ENCODE results near the gene ERBB4. TPM values are rescaled to one million over a fixed set of nuclear protein-coding genes. Genes with fewer than 3 reads are reported as not detected.

Gene ERBB4
- total RNA-seq, 2 experiments from 2014 or later: not detected

DNA sequence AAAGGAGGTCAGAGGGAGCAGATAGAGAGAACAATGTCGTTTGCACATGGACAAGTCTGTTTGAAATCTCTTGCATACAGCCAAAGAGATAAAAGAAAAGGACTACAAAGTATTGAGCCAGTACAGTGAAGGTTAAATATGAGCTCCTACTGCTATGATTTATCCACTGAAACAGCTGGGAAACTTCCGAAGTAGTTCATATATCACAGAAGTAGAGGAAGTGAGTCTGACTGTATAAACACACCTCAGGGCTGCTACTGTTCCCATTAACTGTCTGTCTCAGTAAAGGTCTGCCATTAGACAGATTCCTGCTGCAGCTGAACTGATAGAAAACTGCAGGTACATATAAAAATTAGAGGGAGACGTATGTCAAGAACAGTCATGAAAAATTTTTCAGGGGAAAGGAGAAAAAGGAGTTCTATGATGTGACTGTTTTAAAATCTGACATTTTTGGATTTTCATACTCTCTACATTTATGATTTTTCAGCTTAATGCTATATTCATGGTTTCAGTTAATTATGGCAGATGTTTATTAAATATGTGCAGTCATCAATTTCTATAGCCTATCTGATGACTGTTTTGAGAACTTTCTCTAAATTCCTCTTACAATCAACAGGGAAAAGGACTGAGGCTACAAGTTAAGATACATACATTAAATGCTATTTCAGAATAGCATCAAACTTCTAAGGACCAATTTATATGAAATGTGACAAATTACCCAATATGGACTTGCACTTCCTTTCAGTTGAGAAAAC lies 364.7 kb downstream of the ERBB4 start:
- intact Hi-C loops (cut with micrococcal nuclease; ENCODE audit: unreplicated experiment): no loop called here
- POLR2A ChIA-PET: interaction anchor here (0.6 to 0.8 kb wide), 2 partner anchors 10 to 380 kb away, joined by 3 read pairs; no protein-coding TSS in a partner anchor
- no peak for TF ChIP-seq EZH2phosphoT487 (IDR thresholded peaks at IDR 0.05; ENCODE audit: borderline replicate concordance, low read depth, low read length)
- TF ChIP-seq, protein P1, sequence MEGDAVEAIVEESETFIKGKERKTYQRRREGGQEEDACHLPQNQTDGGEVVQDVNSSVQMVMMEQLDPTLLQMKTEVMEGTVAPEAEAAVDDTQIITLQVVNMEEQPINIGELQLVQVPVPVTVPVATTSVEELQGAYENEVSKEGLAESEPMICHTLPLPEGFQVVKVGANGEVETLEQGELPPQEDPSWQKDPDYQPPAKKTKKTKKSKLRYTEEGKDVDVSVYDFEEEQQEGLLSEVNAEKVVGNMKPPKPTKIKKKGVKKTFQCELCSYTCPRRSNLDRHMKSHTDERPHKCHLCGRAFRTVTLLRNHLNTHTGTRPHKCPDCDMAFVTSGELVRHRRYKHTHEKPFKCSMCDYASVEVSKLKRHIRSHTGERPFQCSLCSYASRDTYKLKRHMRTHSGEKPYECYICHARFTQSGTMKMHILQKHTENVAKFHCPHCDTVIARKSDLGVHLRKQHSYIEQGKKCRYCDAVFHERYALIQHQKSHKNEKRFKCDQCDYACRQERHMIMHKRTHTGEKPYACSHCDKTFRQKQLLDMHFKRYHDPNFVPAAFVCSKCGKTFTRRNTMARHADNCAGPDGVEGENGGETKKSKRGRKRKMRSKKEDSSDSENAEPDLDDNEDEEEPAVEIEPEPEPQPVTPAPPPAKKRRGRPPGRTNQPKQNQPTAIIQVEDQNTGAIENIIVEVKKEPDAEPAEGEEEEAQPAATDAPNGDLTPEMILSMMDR (conservative IDR thresholded peaks at IDR 0.05; ENCODE audit: low read length): no peak

DNA sequence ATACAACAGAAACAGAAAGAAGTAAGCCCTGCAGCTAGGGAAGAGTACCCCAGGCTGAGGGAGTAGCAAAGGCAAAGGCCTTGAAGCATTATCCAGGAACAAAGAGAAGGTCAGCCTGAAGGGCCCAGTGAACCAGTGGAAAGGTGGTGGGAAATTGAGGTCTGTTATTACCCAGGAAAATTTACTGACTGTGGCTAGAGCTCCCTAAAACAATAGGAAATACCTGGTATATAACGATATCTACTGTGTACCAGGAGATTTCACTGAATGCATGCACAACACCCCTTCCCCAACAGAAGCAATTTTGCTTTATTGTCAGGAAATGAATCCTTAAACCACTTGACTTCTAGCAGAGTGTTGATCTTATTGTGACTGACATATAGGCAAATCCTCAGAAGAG lies 365.3 kb downstream of the ERBB4 start:
- no peak for DNase-seq (ENCODE audit: low spot score)
- H3K4me1 ChIP-seq (ENCODE audit: insufficient read depth, low read length, poor library complexity, severe bottlenecking): no peaks in the 10 kb centered on the region
- H2AFZ ChIP-seq (ENCODE audit: low read length): no peak overlapping the region
- H3K9me3 ChIP-seq (ENCODE audit: low read length): no peaks in the 10 kb centered on the region
- BruUV-seq (replicated peaks): no TSS peak
- H3K27ac ChIP-seq (ENCODE audit: low read depth, low read length, poor library complexity, severe bottlenecking): no peak overlapping the region
- H3K4me2 ChIP-seq (ENCODE audit: low read length): no peak overlapping the region
- no peaks in the 10 kb centered on the region for H4K20me1 ChIP-seq (ENCODE audit: insufficient read depth, low read length)
- no peak overlapping the region for H3K4me3 ChIP-seq (ENCODE audit: low read depth, low read length, poor library complexity, severe bottlenecking)
- POLR2A ChIA-PET: interaction anchor here (0.6 kb wide), 1 partner anchor 381 kb away, joined by 3 read pairs; no protein-coding TSS in a partner anchor
- intact Hi-C loops (cut with micrococcal nuclease; ENCODE audit: unreplicated experiment): no loop called here
- no peaks in the 10 kb centered on the region for H3K9me2 ChIP-seq (ENCODE audit: insufficient read depth, low read length)
- H3K79me2 ChIP-seq (ENCODE audit: insufficient read depth, low read depth, low read length): no peaks in the 10 kb centered on the region
- no peak for TF ChIP-seq EZH2phosphoT487 (IDR thresholded peaks at IDR 0.05; ENCODE audit: borderline replicate concordance, low read depth, low read length)
- TF ChIP-seq, protein P1 (conservative IDR thresholded peaks at IDR 0.05; ENCODE audit: low read length): no peak
- CTCF ChIA-PET (ENCODE audit: unreplicated experiment): no interaction called here
- no peaks in the 10 kb centered on the region for H3K36me3 ChIP-seq (ENCODE audit: insufficient read depth, low read length)

More for the DNA sequence above, 364.7 kb downstream of the ERBB4 start:
- H3K36me3 ChIP-seq (ENCODE audit: insufficient read depth, low read length): no peaks in the 10 kb centered on the region
- H3K9me3 ChIP-seq (ENCODE audit: low read length): no peaks in the 10 kb centered on the region
- H4K20me1 ChIP-seq (ENCODE audit: insufficient read depth, low read length): no peaks in the 10 kb centered on the region
- no peaks in the 10 kb centered on the region for H3K9me2 ChIP-seq (ENCODE audit: insufficient read depth, low read length)
- no peak overlapping the region for H3K4me3 ChIP-seq (ENCODE audit: low read depth, low read length, poor library complexity, severe bottlenecking)
- H3K79me2 ChIP-seq (ENCODE audit: insufficient read depth, low read depth, low read length): no peaks in the 10 kb centered on the region
- CTCF ChIA-PET (ENCODE audit: unreplicated experiment): no interaction called here
- no peak overlapping the region for H3K4me2 ChIP-seq (ENCODE audit: low read length)
- BruUV-seq (replicated peaks): no TSS peak
- no peak overlapping the region for H3K27ac ChIP-seq (ENCODE audit: low read depth, low read length, poor library complexity, severe bottlenecking)
- no peaks in the 10 kb centered on the region for H3K4me1 ChIP-seq (ENCODE audit: insufficient read depth, low read length, poor library complexity, severe bottlenecking)
- no peak for DNase-seq (ENCODE audit: low spot score)
- H2AFZ ChIP-seq (ENCODE audit: low read length): no peak overlapping the region

DNA sequence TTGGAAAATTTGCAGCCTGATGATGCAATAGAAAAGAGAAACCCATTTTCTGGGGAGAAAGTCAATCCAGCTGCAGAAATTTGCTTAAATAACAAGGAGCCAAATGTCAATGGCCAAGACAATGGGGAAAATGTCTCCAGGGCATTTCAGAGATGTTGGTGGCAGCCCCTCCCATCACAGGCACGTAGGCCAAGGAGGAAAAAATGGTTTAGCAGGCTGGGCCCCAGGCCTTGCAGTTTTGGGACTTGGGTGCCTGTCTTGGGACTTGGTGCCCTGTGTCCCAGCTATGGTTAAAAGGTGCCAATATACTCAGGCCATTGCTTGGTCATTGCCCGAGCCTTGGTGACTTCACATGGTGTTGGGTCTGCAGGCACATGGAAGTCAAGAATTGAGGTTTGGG lies 368.2 kb downstream of the ERBB4 start:
- ChIA-PET POLR2A (interaction anchor here (0.7 kb wide), 1 partner anchor 128 kb away, joined by 3 read pairs; no protein-coding TSS in a partner anchor), CTCF (ENCODE audit: unreplicated experiment) (no interaction called here)
- H3K79me2 ChIP-seq (ENCODE audit: insufficient read depth, low read depth, low read length): no peaks in the 10 kb centered on the region
- DNase-seq (ENCODE audit: low spot score): no peak
- H3K9me3 ChIP-seq (ENCODE audit: low read length): no peaks in the 10 kb centered on the region
- H2AFZ ChIP-seq (ENCODE audit: low read length): no peak overlapping the region
- no peak overlapping the region for H3K27ac ChIP-seq (ENCODE audit: low read depth, low read length, poor library complexity, severe bottlenecking)
- H3K4me3 ChIP-seq (ENCODE audit: low read depth, low read length, poor library complexity, severe bottlenecking): no peak overlapping the region
- no TSS peak for BruUV-seq (replicated peaks)
- H4K20me1 ChIP-seq (ENCODE audit: insufficient read depth, low read length): no peaks in the 10 kb centered on the region
- no peaks in the 10 kb centered on the region for H3K36me3 ChIP-seq (ENCODE audit: insufficient read depth, low read length)
- TF ChIP-seq, protein P1 (conservative IDR thresholded peaks at IDR 0.05; ENCODE audit: low read length): no peak
- H3K4me1 ChIP-seq (ENCODE audit: insufficient read depth, low read length, poor library complexity, severe bottlenecking): no peaks in the 10 kb centered on the region
- intact Hi-C loops (cut with micrococcal nuclease; ENCODE audit: unreplicated experiment): no loop called here
- no peaks in the 10 kb centered on the region for H3K9me2 ChIP-seq (ENCODE audit: insufficient read depth, low read length)
- no peak overlapping the region for H3K4me2 ChIP-seq (ENCODE audit: low read length)
